HepG2 (cell line): ENCODE results near the gene FIBP. TPM values are rescaled to one million over a fixed set of nuclear protein-coding genes. Genes with fewer than 3 reads are reported as not detected.

ENCODE experiments used
- ATF3 ChIP-seq: sonication (generic); formaldehyde crosslinking; IDR thresholded peaks from 2 replicates; pipeline ENCODE4 v1.4.0; 2020; ENCODE audit warnings: missing genetic modification reagents
- GPN1 ChIP-seq: sonication (generic); formaldehyde crosslinking; IDR thresholded peaks from 2 replicates; pipeline ENCODE4 v1.5.1; 2020; ENCODE audit warnings: missing genetic modification reagents, borderline replicate concordance
- HHEX ChIP-seq: IDR thresholded peaks from 2 replicates; pipeline ENCODE4 v1.6.1; 2016; ENCODE audit warnings: control low read depth
- MLLT10 ChIP-seq: sonication (generic); formaldehyde crosslinking; IDR thresholded peaks from 2 replicates; pipeline ENCODE4 v1.4.0; 2020; ENCODE audit warnings: missing genetic modification reagents
- MTA3 ChIP-seq: sonication (generic); formaldehyde crosslinking; IDR thresholded peaks from 2 replicates; pipeline ENCODE4 v1.4.0; 2020; ENCODE audit warnings: missing genetic modification reagents
- NPAS2 ChIP-seq: sonication (generic); formaldehyde crosslinking; IDR thresholded peaks from 2 replicates; pipeline ENCODE4 v1.8.0; 2022; ENCODE audit warnings: mild to moderate bottlenecking, missing genetic modification reagents, borderline replicate concordance
- NR3C1 ChIP-seq: sonication (generic); formaldehyde crosslinking; IDR thresholded peaks from 2 replicates; pipeline ENCODE4 v1.4.0; 2020; ENCODE audit warnings: missing genetic modification reagents
- PCBP2 ChIP-seq: fragments of 200-400 bp; formaldehyde crosslinking; optimal IDR thresholded peaks from 2 replicates; pipeline ENCODE3; 2018; ENCODE audit warnings: low read length, low read depth; ENCODE audit not compliant: poor library complexity, severe bottlenecking
- PTBP1 ChIP-seq: fragments of 200-400 bp; formaldehyde crosslinking; IDR thresholded peaks from 2 replicates; pipeline ENCODE4 v1.6.1; 2018; ENCODE audit warnings: low read length, low read depth; ENCODE audit not compliant: poor library complexity, severe bottlenecking
- SIX4 ChIP-seq: sonication (generic); formaldehyde crosslinking; IDR thresholded peaks from 2 replicates; pipeline ENCODE4 v1.4.0; 2020; ENCODE audit warnings: missing genetic modification reagents
- SNAPC2 ChIP-seq: sonication (generic); formaldehyde crosslinking; IDR thresholded peaks from 2 replicates; pipeline ENCODE4 v1.8.1; 2022; ENCODE audit warnings: mild to moderate bottlenecking, missing genetic modification reagents
- TOPORS ChIP-seq: sonication (generic); formaldehyde crosslinking; IDR thresholded peaks from 2 replicates; pipeline ENCODE4 v1.8.0; 2023; ENCODE audit warnings: mild to moderate bottlenecking, missing genetic modification reagents
- ZNF251 ChIP-seq: sonication (generic); formaldehyde crosslinking; IDR thresholded peaks from 2 replicates; pipeline ENCODE4 v1.9.0; 2021; ENCODE audit warnings: mild to moderate bottlenecking, missing genetic modification reagents
- ZNF530 ChIP-seq: sonication (generic); formaldehyde crosslinking; IDR thresholded peaks from 2 replicates; pipeline ENCODE4 v1.5.0; 2020; ENCODE audit warnings: low read depth, mild to moderate bottlenecking, missing genetic modification reagents
- ZNF652 ChIP-seq: IDR thresholded peaks from 2 replicates; pipeline ENCODE4 v1.6.1; 2016; ENCODE audit warnings: low read depth, borderline replicate concordance
- ZNF883 ChIP-seq: sonication (generic); formaldehyde crosslinking; IDR thresholded peaks from 2 replicates; pipeline ENCODE4 v1.5.1; 2020; ENCODE audit warnings: mild to moderate bottlenecking, missing genetic modification reagents; ENCODE audit errors: not compliant biosample characterization
- polyA plus RNA-seq, 8 experiments: library from polyadenylated mRNA; depleted of rRNA in 3 of 8; stranded (reverse) in 7 of 8; unstranded in 1 of 8; fragments of >200 nt; fragmentation: Illumina TruSeq in 4 of 8; extraction: Trizol in 4 of 8; gene quantifications; 2 replicates each; pipeline versions ENCODE4 v1.2.1 to v1.2.3, GENCODE V29; 2011 to 2016; ENCODE audit warnings: low read depth in 4 of 8, missing spikeins in 1 of 8, mixed read lengths in 1 of 8; ENCODE audit not compliant: insufficient read depth in 1 of 8
- total RNA-seq, 5 experiments: library from RNA; depleted of rRNA; stranded (reverse); fragments of >200 nt; fragmentation: Illumina TruSeq; extraction: Trizol; gene quantifications; 2 replicates each; pipeline ENCODE4 v1.2.3, GENCODE V29; 2016; ENCODE audit warnings: low read depth in 1 of 5
- TF ChIP-seq, protein P1 (sequence below): sonication (generic); formaldehyde crosslinking; IDR thresholded peaks from 2 replicates; pipeline ENCODE4 v1.8.0; 2022; ENCODE audit warnings: mild to moderate bottlenecking, missing genetic modification reagents, borderline replicate concordance
- TF ChIP-seq, protein P2 (sequence below): sonication (generic); formaldehyde crosslinking; IDR thresholded peaks from 2 replicates; pipeline ENCODE4 v1.9.0; 2021; ENCODE audit warnings: missing genetic modification reagents, borderline replicate concordance
- TF ChIP-seq, protein P3 (sequence below): sonication (generic); formaldehyde crosslinking; IDR thresholded peaks from 2 replicates; pipeline ENCODE4 v1.5.0; 2020; ENCODE audit warnings: missing genetic modification reagents

The FIBP gene
- total and polyA plus RNA-seq, 2 of the 13 experiments (the other 11 are each of a cell fraction or from before 2014, with no cell fraction given): 42.9 to 62.1 TPM

- TF ChIP-seq, protein P1, sequence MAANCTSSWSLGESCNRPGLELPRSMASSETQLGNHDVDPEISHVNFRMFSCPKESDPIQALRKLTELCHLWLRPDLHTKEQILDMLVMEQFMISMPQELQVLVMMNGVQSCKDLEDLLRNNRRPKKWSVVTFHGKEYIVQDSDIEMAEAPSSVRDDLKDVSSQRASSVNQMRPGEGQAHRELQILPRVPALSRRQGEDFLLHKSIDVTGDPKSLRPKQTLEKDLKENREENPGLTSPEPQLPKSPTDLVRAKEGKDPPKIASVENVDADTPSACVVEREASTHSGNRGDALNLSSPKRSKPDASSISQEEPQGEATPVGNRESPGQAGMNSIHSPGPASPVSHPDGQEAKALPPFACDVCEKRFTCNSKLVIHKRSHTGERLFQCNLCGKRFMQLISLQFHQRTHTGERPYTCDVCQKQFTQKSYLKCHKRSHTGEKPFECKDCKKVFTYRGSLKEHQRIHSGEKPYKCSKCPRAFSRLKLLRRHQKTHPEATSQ (CRISPR knock-in tag): 0 out of 2 replicates have a peak, but pooled peaks have one; percentile 54
- no peak for TF ChIP-seq PTBP1
- peak; percentile 93 for TF ChIP-seq SNAPC2 (CRISPR knock-in tag)
- peak; percentile 86; the same call in 1 of the 2 replicates for TF ChIP-seq TOPORS (CRISPR knock-in tag)
- TF ChIP-seq ZNF251 (CRISPR knock-in tag): no peak
- no peak for TF ChIP-seq GPN1 (CRISPR knock-in tag)
- TF ChIP-seq MLLT10 (CRISPR knock-in tag): no peak
- TF ChIP-seq, protein P2, sequence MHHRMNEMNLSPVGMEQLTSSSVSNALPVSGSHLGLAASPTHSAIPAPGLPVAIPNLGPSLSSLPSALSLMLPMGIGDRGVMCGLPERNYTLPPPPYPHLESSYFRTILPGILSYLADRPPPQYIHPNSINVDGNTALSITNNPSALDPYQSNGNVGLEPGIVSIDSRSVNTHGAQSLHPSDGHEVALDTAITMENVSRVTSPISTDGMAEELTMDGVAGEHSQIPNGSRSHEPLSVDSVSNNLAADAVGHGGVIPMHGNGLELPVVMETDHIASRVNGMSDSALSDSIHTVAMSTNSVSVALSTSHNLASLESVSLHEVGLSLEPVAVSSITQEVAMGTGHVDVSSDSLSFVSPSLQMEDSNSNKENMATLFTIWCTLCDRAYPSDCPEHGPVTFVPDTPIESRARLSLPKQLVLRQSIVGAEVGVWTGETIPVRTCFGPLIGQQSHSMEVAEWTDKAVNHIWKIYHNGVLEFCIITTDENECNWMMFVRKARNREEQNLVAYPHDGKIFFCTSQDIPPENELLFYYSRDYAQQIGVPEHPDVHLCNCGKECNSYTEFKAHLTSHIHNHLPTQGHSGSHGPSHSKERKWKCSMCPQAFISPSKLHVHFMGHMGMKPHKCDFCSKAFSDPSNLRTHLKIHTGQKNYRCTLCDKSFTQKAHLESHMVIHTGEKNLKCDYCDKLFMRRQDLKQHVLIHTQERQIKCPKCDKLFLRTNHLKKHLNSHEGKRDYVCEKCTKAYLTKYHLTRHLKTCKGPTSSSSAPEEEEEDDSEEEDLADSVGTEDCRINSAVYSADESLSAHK (CRISPR knock-in tag): 0 out of 2 replicates have a peak, but pooled peaks have one; percentile 62
- TF ChIP-seq MTA3 (CRISPR knock-in tag): no peak
- TF ChIP-seq ZNF883 (CRISPR knock-in tag): no peak
- TF ChIP-seq, protein P3, sequence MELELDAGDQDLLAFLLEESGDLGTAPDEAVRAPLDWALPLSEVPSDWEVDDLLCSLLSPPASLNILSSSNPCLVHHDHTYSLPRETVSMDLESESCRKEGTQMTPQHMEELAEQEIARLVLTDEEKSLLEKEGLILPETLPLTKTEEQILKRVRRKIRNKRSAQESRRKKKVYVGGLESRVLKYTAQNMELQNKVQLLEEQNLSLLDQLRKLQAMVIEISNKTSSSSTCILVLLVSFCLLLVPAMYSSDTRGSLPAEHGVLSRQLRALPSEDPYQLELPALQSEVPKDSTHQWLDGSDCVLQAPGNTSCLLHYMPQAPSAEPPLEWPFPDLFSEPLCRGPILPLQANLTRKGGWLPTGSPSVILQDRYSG: peak; percentile 90; the same call in 1 of the 2 replicates
- no peak for TF ChIP-seq ZNF530 (CRISPR knock-in tag)
- no peak for TF ChIP-seq NR3C1 (CRISPR knock-in tag)
- no peak for TF ChIP-seq PCBP2
- TF ChIP-seq SIX4 (CRISPR knock-in tag): no peak
- 0 out of 2 replicates have a peak, but pooled peaks have one; percentile 57 for TF ChIP-seq NPAS2
- TF ChIP-seq HHEX (CRISPR knock-in tag): no peak
- TF ChIP-seq ATF3 (CRISPR knock-in tag): no peak
- TF ChIP-seq ZNF652 (CRISPR knock-in tag): no peak
These were observed 2.3 kb upstream of the FIBP start, which contains the start of gene CCDC85B (continued) for GRCh38 chr11:65890324-65891218.
